ENCODE results near the gene MDC1. TPM values are rescaled to one million over a fixed set of nuclear protein-coding genes. Genes with fewer than 3 reads are reported as not detected.
"Not testable (repeated sequence)": the region's sequence is repeated elsewhere in the genome, so short reads cannot be mapped to it uniquely, and the experiment has no call there.

The MDC1 gene
- total RNA-seq, 6 experiments from 2014 or later = 8.8 to 15.5 (median 12.1) TPM

GRCh38 chr6:30721198-30722024, 4.3 kb upstream of the MDC1 start:
- no peak for TF ChIP-seq POLR2A (IDR thresholded peaks at IDR 0.05)
- peak; percentile 38 to 64 (median 46) for TF ChIP-seq CTCF (IDR thresholded peaks at IDR 0.05)
- peaks cover 0 to 35% (median 16%) of the 10 kb centered on the region in 4 donors for H3K4me1 ChIP-seq
- intact Hi-C loops (cut with DNase I) = loop anchor here in 1 of 2 donors (2.0 kb wide), 1 partner anchor 43 kb away; no protein-coding TSS in a partner anchor

GRCh38 chr6:30720738-30721197, 3.7 kb upstream of the MDC1 start:
- ATAC-seq (peak; percentile 18 to 25 (median 24)), DNase-seq (peak; percentile 81 to 85 (median 83))
- no peak for TF ChIP-seq CTCF (IDR thresholded peaks at IDR 0.05)
- TF ChIP-seq POLR2A (IDR thresholded peaks at IDR 0.05) = no peak
- under 1% methylated on average over 22 of the region's 29 CpGs for WGBS (ENCODE audit: insufficient coverage, low coverage, low lambda C conversion rate, missing lambda C conversion rate)
- H3K27ac ChIP-seq = peak overlapping the region; percentile 81 to 91 (median 90)
- H3K27me3 ChIP-seq = no peaks in the 10 kb centered on the region
- H3K9me3 ChIP-seq = no peaks in the 10 kb centered on the region
- intact Hi-C loops (cut with DNase I) = no loop called here
- peaks cover 9 to 34% (median 19%) of the 10 kb centered on the region in 4 donors for H3K36me3 ChIP-seq
- peak overlapping the region; percentile 84 to 94 (median 91) for H3K4me3 ChIP-seq
- peaks cover 0 to 41% (median 16%) of the 10 kb centered on the region in 4 donors for H3K4me1 ChIP-seq

More at GRCh38 chr6:30721198-30722024, 4.3 kb upstream of the MDC1 start:
- peak; percentile 93 to 94 (median 93) for DNase-seq
- no peaks in the 10 kb centered on the region for H3K9me3 ChIP-seq
- peak; percentile 60 to 70 (median 65) for ATAC-seq
- peak overlapping the region; percentile 88 to 94 (median 91) for H3K4me3 ChIP-seq
- peak overlapping the region; percentile 81 to 91 (median 90) for H3K27ac ChIP-seq
- no peaks in the 10 kb centered on the region for H3K27me3 ChIP-seq
- under 1% methylated on average over 13 of the region's 71 CpGs for WGBS (ENCODE audit: insufficient coverage, low coverage, low lambda C conversion rate, missing lambda C conversion rate)
- peaks cover 9 to 34% (median 19%) of the 10 kb centered on the region in 4 donors for H3K36me3 ChIP-seq

GRCh38 chr6:30719791-30720737, 3.0 kb upstream of the MDC1 start, which contains the start of gene TUBB:
TUBB (plus strand) TSS chr6:30720352; CDS start chr6:30720507, 155 bp downstream.
- intact Hi-C loops (cut with DNase I) = no loop called here
- peaks cover 0 to 41% (median 16%) of the 10 kb centered on the region in 4 donors for H3K4me1 ChIP-seq
- TF ChIP-seq POLR2A (IDR thresholded peaks at IDR 0.05) (peak; percentile 95), CTCF (IDR thresholded peaks at IDR 0.05) (peak in 1 of 4 donors; percentile 14)

GRCh38 chr6:30719356-30719755, 2.3 kb upstream of the MDC1 start:
- WGBS (ENCODE audit: insufficient coverage, low coverage, low lambda C conversion rate, missing lambda C conversion rate) = 15% methylated on average over 8 of the region's 8 CpGs
- peaks cover 5 to 22% (median 14%) of the 10 kb centered on the region in 4 donors for H3K36me3 ChIP-seq
- H3K27ac ChIP-seq = peak overlapping the region; percentile 45 to 90 (median 77)
- peaks cover 0 to 41% (median 16%) of the 10 kb centered on the region in 4 donors for H3K4me1 ChIP-seq
- peak in 1 of 3 donors; percentile 24 for DNase-seq
- ATAC-seq = no peak
- TF ChIP-seq CTCF (IDR thresholded peaks at IDR 0.05) (no peak), POLR2A (IDR thresholded peaks at IDR 0.05) (no peak)
- no peaks in the 10 kb centered on the region for H3K27me3 ChIP-seq
- H3K4me3 ChIP-seq = peak overlapping the region; percentile 84 to 94 (median 91)
- H3K9me3 ChIP-seq = no peaks in the 10 kb centered on the region
- intact Hi-C loops (cut with DNase I) = no loop called here

More at GRCh38 chr6:30719791-30720737, 3.0 kb upstream of the MDC1 start, which contains the start of gene TUBB:
- peak; percentile 97 to 98 (median 98) for DNase-seq
- no peaks in the 10 kb centered on the region for H3K27me3 ChIP-seq
- no peaks in the 10 kb centered on the region for H3K9me3 ChIP-seq
- peak within 1 kb of the TSS; percentile 84 to 94 (median 91) for H3K4me3 ChIP-seq
- peak within 1 kb of the TSS; percentile 81 to 91 (median 90) for H3K27ac ChIP-seq
- WGBS (ENCODE audit: insufficient coverage, low coverage, low lambda C conversion rate, missing lambda C conversion rate) = under 1% methylated on average over 36 of the region's 38 CpGs
- peaks cover 9 to 29% (median 19%) of the 10 kb centered on the region in 4 donors for H3K36me3 ChIP-seq
- ATAC-seq = peak; percentile 69 to 82 (median 75)

- DNase-seq = peak in 1 of 3 donors; percentile 41
- ATAC-seq; H3K9me3 ChIP-seq; intact Hi-C loops (cut with DNase I); H3K27me3 ChIP-seq: not testable (repeated sequence)
- H3K4me3 ChIP-seq = peak overlapping the region; percentile 4 to 49 (median 33)
- peak overlapping the region; percentile 55 to 86 (median 65) for H3K27ac ChIP-seq
- peaks cover 0 to 16% (median 9%) of the 10 kb centered on the region in 4 donors for H3K36me3 ChIP-seq
- H3K4me1 ChIP-seq = peaks cover 0 to 40% (median 12%) of the 10 kb centered on the region in 4 donors
- WGBS (ENCODE audit: insufficient coverage, low coverage, low lambda C conversion rate, missing lambda C conversion rate) = 62% methylated on average over 19 of the region's 37 CpGs
These were observed 1.0 kb upstream of the MDC1 start for GRCh38 chr6:30717845-30718720.
